GM12873 (cell line): Measurements from ENCODE around the gene GLT8D2.

Source experiments
- TF ChIP-seq, protein P1 (sequence below): IDR thresholded peaks from 2 replicates; pipeline ENCODE4 v1.5.1; 2012; ENCODE audit warnings: low read depth, mild to moderate bottlenecking, moderate library complexity, low read length, control low read depth; ENCODE audit not compliant: insufficient read depth; ENCODE audit errors: missing control alignments

Gene GLT8D2

GRCh38 chr12:104060791-104061190, 10.8 kb upstream of the GLT8D2 start:
- TF ChIP-seq, protein P1, sequence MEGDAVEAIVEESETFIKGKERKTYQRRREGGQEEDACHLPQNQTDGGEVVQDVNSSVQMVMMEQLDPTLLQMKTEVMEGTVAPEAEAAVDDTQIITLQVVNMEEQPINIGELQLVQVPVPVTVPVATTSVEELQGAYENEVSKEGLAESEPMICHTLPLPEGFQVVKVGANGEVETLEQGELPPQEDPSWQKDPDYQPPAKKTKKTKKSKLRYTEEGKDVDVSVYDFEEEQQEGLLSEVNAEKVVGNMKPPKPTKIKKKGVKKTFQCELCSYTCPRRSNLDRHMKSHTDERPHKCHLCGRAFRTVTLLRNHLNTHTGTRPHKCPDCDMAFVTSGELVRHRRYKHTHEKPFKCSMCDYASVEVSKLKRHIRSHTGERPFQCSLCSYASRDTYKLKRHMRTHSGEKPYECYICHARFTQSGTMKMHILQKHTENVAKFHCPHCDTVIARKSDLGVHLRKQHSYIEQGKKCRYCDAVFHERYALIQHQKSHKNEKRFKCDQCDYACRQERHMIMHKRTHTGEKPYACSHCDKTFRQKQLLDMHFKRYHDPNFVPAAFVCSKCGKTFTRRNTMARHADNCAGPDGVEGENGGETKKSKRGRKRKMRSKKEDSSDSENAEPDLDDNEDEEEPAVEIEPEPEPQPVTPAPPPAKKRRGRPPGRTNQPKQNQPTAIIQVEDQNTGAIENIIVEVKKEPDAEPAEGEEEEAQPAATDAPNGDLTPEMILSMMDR, result no peak

DNA sequence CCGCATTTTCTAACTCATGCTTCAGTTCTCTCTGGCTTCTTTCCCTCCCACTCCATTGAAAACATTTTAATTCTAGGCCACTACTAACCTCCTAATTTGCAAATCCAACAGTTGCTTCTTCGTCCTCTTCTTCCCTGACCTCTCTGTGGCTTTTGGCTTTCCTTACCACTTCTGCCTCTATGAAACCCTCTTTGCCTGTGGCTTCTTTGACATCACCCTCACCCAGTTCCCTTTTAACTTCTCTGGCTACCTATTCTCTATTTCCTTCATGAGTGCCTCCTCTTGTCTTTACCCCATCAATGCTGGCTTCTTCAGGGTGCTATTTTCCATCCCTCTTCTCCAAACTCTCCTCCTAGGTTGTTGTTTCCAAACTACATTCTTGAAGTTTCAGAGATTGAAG, 10.0 kb upstream of the GLT8D2 start:
- TF ChIP-seq, protein P1, result no peak

- TF ChIP-seq, protein P1, result no peak
These were observed 8.8 kb upstream of the GLT8D2 start for GRCh38 chr12:104058802-104059201.

GRCh38 chr12:104057771-104058197, 7.8 kb upstream of the GLT8D2 start:
- TF ChIP-seq, protein P1, result peak; percentile 68

- TF ChIP-seq, protein P1, result no peak
These were observed 6.5 kb upstream of the GLT8D2 start for GRCh38 chr12:104056419-104056972.

DNA sequence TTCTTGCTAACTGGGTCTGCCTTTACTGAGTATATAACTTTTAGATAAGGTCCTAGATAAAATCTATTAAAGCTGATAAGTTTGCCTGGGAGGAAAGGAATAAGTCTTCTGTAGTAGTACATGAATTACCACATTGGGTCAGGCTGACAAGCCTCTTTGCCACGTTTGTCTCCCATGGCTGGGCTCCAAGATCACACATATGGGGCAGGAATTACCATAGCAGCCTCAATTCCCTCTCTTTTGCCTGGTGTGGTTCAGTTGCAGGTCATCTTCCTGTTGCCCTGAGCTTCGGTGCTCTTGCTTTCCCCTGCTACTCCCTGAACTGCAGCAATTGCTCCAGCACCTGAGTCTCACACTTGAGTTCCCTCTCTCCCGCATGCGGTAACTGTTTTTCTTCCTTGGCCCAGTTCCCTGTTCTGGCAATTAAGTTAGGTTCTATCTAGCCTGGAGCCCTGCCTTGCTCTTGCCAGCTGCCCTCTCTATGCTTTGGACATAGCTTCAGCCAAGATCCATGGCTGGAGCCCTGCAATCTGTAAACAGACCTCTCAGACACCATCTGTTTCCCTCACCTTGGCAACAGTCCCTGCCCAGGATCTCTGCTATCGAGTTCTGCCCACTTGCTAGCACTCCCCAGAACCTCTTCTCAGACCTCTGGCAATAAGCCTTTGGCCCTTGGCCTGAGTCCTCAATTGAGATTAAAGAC, 5.8 kb upstream of the GLT8D2 start:
- TF ChIP-seq, protein P1, result no peak

DNA sequence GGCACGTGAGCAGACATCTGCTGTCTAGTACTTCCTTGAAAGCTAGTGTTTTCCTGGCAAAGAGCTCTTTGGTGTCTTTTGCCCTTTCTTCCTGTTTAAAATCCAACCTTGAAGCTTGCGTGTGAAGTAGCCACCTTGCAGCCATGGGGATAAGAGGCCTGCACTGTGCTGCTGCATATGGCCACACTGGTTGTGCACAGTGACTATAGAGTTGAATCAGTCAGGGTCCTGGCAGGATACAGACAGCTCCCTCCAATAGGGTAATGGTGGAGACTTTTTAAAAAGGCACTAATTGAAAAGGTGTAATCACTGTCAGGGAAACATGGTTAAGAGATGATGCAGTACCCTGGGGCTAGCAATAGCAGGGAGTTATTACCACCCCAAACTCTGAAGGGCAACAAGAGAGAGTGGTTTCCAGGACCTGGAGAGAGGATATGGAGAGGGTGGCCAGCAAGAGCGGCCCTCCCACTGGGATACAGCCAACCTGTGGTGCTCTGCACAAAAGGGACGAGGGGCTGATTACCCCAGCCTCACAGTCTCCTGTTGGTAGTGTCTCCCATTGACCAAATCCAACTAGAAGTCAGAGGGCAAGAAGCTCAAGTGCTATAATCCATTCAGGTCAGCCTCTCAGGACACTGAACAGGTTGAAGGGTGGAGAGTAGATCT, 4.8 kb upstream of the GLT8D2 start:
- TF ChIP-seq, protein P1, result no peak
